HEK293 (cell line): Measurements from ENCODE around the gene SLC16A4.

ENCODE experiments used
- ATF2 ChIP-seq: fragments of 450-650 bp; formaldehyde crosslinking; IDR thresholded peaks from 2 replicates; pipeline ENCODE4 v1.5.1; 2016; ENCODE audit warnings: missing biosample characterization, missing genetic modification characterization, low read depth
- CTCF ChIP-seq: fragments of 450-650 bp; formaldehyde crosslinking; IDR thresholded peaks from 2 replicates; pipeline ENCODE4 v1.5.1; 2016; ENCODE audit warnings: missing biosample characterization, missing genetic modification characterization
- ELK4 ChIP-seq: IDR thresholded peaks from 2 replicates; pipeline ENCODE4 v1.6.1; 2011; ENCODE audit warnings: mild to moderate bottlenecking, low read depth, low read length, borderline replicate concordance
- KLF16 ChIP-seq: fragments of 450-650 bp; formaldehyde crosslinking; IDR thresholded peaks from 2 replicates; pipeline ENCODE4 v1.5.1; 2017; ENCODE audit warnings: missing biosample characterization, missing genetic modification characterization
- PRDM4 ChIP-seq: fragments of 450-650 bp; formaldehyde crosslinking; IDR thresholded peaks from 2 replicates; pipeline ENCODE4 v1.5.1; 2017; ENCODE audit warnings: missing biosample characterization, missing genetic modification characterization
- SALL2 ChIP-seq: fragments of 450-650 bp; formaldehyde crosslinking; IDR thresholded peaks from 2 replicates; pipeline ENCODE4 v1.5.0; 2017; ENCODE audit warnings: missing biosample characterization, mild to moderate bottlenecking, missing genetic modification characterization, borderline replicate concordance
- ZNF146 ChIP-seq: fragments of 450-650 bp; formaldehyde crosslinking; IDR thresholded peaks from 2 replicates; pipeline ENCODE4 v1.5.1; 2016; ENCODE audit warnings: missing biosample characterization, missing genetic modification characterization
- ZNF2 ChIP-seq: fragments of 450-650 bp; formaldehyde crosslinking; IDR thresholded peaks from 2 replicates; pipeline ENCODE4 v1.5.1; 2016; ENCODE audit warnings: missing biosample characterization, missing genetic modification characterization
- ZNF239 ChIP-seq: fragments of 450-650 bp; formaldehyde crosslinking; IDR thresholded peaks from 2 replicates; pipeline ENCODE4 v1.5.1; 2016; ENCODE audit warnings: missing biosample characterization, missing genetic modification characterization
- ZNF335 ChIP-seq: fragments of 450-650 bp; formaldehyde crosslinking; conservative IDR thresholded peaks from 2 replicates; pipeline ENCODE4 v1.5.1; 2016; ENCODE audit warnings: missing biosample characterization, missing genetic modification characterization
- ZNF398 ChIP-seq: fragments of 450-650 bp; formaldehyde crosslinking; IDR thresholded peaks from 2 replicates; pipeline ENCODE4 v1.5.1; 2017; ENCODE audit warnings: missing biosample characterization, missing genetic modification characterization
- ZNF416 ChIP-seq: fragments of 450-650 bp; formaldehyde crosslinking; IDR thresholded peaks from 2 replicates; pipeline ENCODE4 v1.5.1; 2016; ENCODE audit warnings: missing biosample characterization, missing genetic modification characterization
- TF ChIP-seq, protein P1 (sequence below): fragments of 450-650 bp; formaldehyde crosslinking; IDR thresholded peaks from 2 replicates; pipeline ENCODE4 v1.5.1; 2016; ENCODE audit warnings: missing biosample characterization, missing genetic modification characterization

GRCh38 chr1:110361856-110362255 is 29.0 kb downstream of the SLC16A4 start:
- TF ChIP-seq CTCF (tag by site-specific recombination), result no peak
- TF ChIP-seq ATF2 (tag by site-specific recombination), result no peak
- no peak for TF ChIP-seq SALL2
- no peak for TF ChIP-seq KLF16 (tag by site-specific recombination)
- no peak for TF ChIP-seq ZNF146 (tag by site-specific recombination)
- TF ChIP-seq ZNF416 (tag by site-specific recombination), result no peak
- TF ChIP-seq, protein P1, sequence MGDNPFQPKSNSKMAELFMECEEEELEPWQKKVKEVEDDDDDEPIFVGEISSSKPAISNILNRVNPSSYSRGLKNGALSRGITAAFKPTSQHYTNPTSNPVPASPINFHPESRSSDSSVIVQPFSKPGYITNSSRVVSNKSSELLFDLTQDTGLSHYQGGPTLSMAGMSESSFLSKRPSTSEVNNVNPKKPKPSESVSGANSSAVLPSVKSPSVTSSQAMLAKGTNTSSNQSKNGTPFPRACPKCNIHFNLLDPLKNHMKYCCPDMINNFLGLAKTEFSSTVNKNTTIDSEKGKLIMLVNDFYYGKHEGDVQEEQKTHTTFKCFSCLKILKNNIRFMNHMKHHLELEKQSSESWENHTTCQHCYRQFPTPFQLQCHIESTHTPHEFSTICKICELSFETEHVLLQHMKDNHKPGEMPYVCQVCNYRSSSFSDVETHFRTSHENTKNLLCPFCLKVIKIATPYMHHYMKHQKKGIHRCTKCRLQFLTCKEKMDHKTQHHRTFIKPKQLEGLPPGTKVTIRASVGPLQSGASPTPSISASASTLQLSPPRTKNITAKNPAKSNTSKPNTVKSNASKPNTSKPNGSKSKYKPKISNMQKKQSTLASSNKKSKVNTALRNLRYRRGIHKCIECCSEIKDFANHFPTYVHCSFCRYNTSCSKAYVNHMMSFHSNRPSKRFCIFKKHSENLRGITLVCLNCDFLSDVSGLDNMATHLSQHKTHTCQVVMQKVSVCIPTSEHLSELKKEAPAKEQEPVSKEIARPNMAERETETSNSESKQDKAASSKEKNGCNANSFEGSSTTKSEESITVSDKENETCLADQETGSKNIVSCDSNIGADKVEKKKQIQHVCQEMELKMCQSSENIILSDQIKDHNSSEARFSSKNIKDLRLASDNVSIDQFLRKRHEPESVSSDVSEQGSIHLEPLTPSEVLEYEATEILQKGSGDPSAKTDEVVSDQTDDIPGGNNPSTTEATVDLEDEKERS, result no peak
- no peak for TF ChIP-seq ZNF2
- no peak for TF ChIP-seq ZNF398 (tag by site-specific recombination)
- TF ChIP-seq PRDM4 (tag by site-specific recombination), result no peak
- no peak for TF ChIP-seq ELK4
- TF ChIP-seq ZNF239 (tag by site-specific recombination), result no peak
- TF ChIP-seq ZNF335 (tag by site-specific recombination), result no peak
